Hematopoietic multipotent progenitor cell treated with erythropoietin and hydrocortisone succinate and interleukin-3 and kit ligand, for 15 days (in vitro differentiated cells): ENCODE data around the gene SFMBT1.

Experiments
- DNase-seq: peaks from one replicate; pipeline ENCODE4 v3.0.0-alpha.2; 2015; ENCODE audit warnings: low spot score

The SFMBT1 gene

GRCh38 chr3:52998771-52999513 lies 46.9 kb downstream of the SFMBT1 start:
- no peak for DNase-seq

- no peak for DNase-seq
These were observed 55.2 kb downstream of the SFMBT1 start for GRCh38 chr3:52990637-52991036.

GRCh38 chr3:52986938-52987337 lies 58.9 kb downstream of the SFMBT1 start:
- peak; percentile 20 for DNase-seq

GRCh38 chr3:52986049-52986448 lies 59.8 kb downstream of the SFMBT1 start:
- no peak for DNase-seq

GRCh38 chr3:52983828-52984227 lies 62.0 kb downstream of the SFMBT1 start:
- no peak for DNase-seq

GRCh38 chr3:52983336-52983807 lies 62.5 kb downstream of the SFMBT1 start:
- DNase-seq, result no peak

- no peak for DNase-seq
These were observed 63.0 kb downstream of the SFMBT1 start for GRCh38 chr3:52982839-52983238.

- no peak for DNase-seq
These were observed 66.5 kb downstream of the SFMBT1 start for GRCh38 chr3:52979190-52979983.

GRCh38 chr3:52978109-52978754 lies 67.6 kb downstream of the SFMBT1 start:
- DNase-seq, result no peak

- DNase-seq, result no peak
These were observed 72.1 kb downstream of the SFMBT1 start for GRCh38 chr3:52973806-52974205.

- DNase-seq, result no peak
These were observed 74.0 kb downstream of the SFMBT1 start for GRCh38 chr3:52971895-52972294.

GRCh38 chr3:52967398-52967797 lies 78.5 kb downstream of the SFMBT1 start:
- no peak for DNase-seq

- DNase-seq, result no peak
These were observed 83.7 kb downstream of the SFMBT1 start for GRCh38 chr3:52962160-52962559.

- no peak for DNase-seq
These were observed 86.1 kb downstream of the SFMBT1 start for GRCh38 chr3:52959773-52960172.

GRCh38 chr3:52939600-52939999 lies 106.3 kb downstream of the SFMBT1 start:
- DNase-seq, result no peak

GRCh38 chr3:52934630-52935530 lies 111.0 kb downstream of the SFMBT1 start:
- DNase-seq, result peak; percentile 69

GRCh38 chr3:52931889-52932288 lies 114.0 kb downstream of the SFMBT1 start:
- no peak for DNase-seq

- no peak for DNase-seq
These were observed 114.5 kb downstream of the SFMBT1 start for GRCh38 chr3:52931328-52931727.

- DNase-seq, result no peak
These were observed 115.1 kb downstream of the SFMBT1 start for GRCh38 chr3:52930748-52931147.

- DNase-seq, result no peak
These were observed 119.3 kb downstream of the SFMBT1 start for GRCh38 chr3:52926554-52926953.

- no peak for DNase-seq
These were observed 120.2 kb downstream of the SFMBT1 start for GRCh38 chr3:52925405-52926313.
